Activated naive CD4-positive, alpha-beta T cell treated with anti-CD3 and anti-CD28 coated beads, Interleukin-2, amount 10 ng/mL, durations not matched to agents 7 days and 5 days (primary cell): Measurements from ENCODE around the gene ENPP3.

ENCODE experiments used
- CTCF ChIA-PET: fragments of 350-600 bp; sonication (Branson Sonifier 250); formaldehyde crosslinking; loops from one replicate; lab custom pipeline; 2021; ENCODE audit warnings: antibody characterized with exemption; lab: Charles Lee
- DNase-seq: peaks from one replicate; pipeline ENCODE4 v3.0.0-alpha.2; 2020
- H3K27ac Mint-ChIP-seq: one replicate; pipeline ENCODE4 v1.8.0; 2021; ENCODE audit warnings: mild to moderate bottlenecking, moderate library complexity, mixed read lengths
- H3K27me3 Mint-ChIP-seq: one replicate; pipeline ENCODE4 v1.8.0; 2021; ENCODE audit warnings: mild to moderate bottlenecking, mixed read lengths
- H3K36me3 Mint-ChIP-seq: one replicate; pipeline ENCODE4 v1.8.0; 2021; ENCODE audit warnings: mixed read lengths
- H3K4me1 Mint-ChIP-seq: one replicate; pipeline ENCODE4 v1.8.0; 2021; ENCODE audit warnings: mixed read lengths
- H3K4me3 Mint-ChIP-seq: one replicate; pipeline ENCODE4 v1.8.0; 2021; ENCODE audit warnings: mild to moderate bottlenecking, moderate library complexity, mixed read lengths
- H3K9me3 Mint-ChIP-seq: one replicate; pipeline ENCODE4 v1.8.0; 2021; ENCODE audit warnings: mixed read lengths

The ENPP3 gene

DNA sequence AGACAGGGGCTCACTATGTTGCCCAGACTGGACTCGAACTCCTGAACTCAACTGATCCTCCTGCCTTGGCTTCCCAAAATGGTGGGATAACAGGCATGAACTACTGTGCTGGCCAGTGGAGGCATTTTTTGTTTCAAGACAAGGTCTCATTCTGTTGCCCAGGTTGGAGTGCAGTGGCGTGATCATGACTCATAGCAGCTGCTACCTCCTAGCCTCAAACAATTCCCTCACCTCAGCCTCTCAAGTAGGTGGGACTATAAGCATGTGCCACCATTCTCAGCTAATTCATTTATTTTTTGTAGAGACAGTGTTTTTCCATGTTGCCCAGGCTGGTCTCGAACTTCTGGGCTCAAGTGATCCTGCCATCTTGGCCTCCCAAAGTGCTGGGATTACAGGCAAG, 17.2 kb downstream of the ENPP3 start:
- Mint-ChIP-seq H3K27ac (no peak overlapping the region), H3K27me3 (no peaks in the 10 kb centered on the region), H3K4me1 (no peaks in the 10 kb centered on the region), H3K9me3 (no peaks in the 10 kb centered on the region), H3K36me3 (no peaks in the 10 kb centered on the region), H3K4me3 (no peak overlapping the region)
- CTCF ChIA-PET, result no interaction called here
- no peak for DNase-seq

DNA sequence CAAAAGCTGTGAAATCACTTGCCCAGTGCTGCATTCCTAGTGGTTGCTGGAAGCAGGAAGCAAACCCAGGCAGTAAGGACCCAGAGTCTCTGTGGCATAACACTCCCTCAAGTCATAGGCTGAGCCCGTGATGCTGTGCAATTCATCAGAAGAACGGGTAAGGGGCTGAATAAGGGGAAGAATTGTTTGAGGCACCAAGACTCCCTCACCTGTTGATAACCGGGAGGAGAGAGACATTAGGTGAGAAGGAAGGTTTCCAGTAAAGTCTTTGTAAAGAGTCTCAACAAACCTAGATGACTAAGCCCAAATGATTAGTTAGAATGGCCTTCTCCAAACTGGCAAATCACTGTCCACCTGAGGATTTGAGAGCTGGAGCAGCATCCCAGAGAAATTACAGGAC, 18.3 kb downstream of the ENPP3 start:
- no peak overlapping the region for H3K27ac Mint-ChIP-seq
- no peaks in the 10 kb centered on the region for H3K27me3 Mint-ChIP-seq
- no peaks in the 10 kb centered on the region for H3K4me1 Mint-ChIP-seq
- H3K9me3 Mint-ChIP-seq, result no peaks in the 10 kb centered on the region
- no peaks in the 10 kb centered on the region for H3K36me3 Mint-ChIP-seq
- DNase-seq, result no peak
- CTCF ChIA-PET, result interaction anchor here (0.9 kb wide), 1 partner anchor 27 kb away, joined by 3 read pairs; no protein-coding TSS in a partner anchor
- no peak overlapping the region for H3K4me3 Mint-ChIP-seq

DNA sequence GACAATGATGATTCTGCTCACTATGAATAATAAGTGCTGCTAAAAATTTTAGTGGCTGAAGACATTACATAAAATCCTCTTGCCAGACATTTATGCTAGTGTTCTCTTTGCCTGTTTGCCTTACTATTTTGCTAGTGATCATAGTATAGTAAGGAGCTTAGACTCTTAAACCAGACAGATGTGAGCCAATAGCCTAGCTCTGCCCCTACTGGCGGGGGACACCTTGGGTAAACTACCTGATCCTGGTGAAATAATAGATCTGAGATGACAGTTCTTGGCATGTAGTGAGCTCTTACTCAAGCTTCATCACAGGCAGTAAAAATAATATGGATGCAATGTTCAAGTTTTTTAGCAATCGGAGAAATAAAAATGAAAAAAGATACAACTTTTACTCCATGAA, 18.8 kb downstream of the ENPP3 start:
- Mint-ChIP-seq H3K27ac (no peak overlapping the region), H3K4me1 (no peaks in the 10 kb centered on the region), H3K36me3 (no peaks in the 10 kb centered on the region), H3K9me3 (no peaks in the 10 kb centered on the region), H3K27me3 (no peaks in the 10 kb centered on the region), H3K4me3 (no peak overlapping the region)
- CTCF ChIA-PET, result interaction anchor here (0.9 kb wide), 1 partner anchor 27 kb away, joined by 3 read pairs; no protein-coding TSS in a partner anchor
- no peak for DNase-seq

DNA sequence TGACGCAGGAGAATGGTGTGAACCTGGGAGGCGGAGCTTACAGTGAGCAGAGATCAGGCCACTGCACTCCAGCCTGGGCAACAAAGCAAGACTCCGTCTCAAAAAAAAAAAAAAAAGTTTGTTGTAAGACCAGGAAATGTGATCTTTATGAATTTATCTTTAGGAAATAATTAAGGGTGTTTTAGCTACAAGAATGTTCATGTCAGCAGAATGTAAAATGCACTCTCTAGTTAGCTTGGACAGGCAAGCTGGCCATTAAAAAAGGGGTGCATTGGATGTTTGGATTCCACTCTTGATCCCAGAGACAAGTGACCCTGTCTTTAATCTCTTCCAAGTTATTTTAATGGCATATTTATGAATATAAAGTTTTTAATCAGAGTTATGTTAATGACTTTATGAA, 19.6 kb downstream of the ENPP3 start:
- CTCF ChIA-PET, result interaction anchor here (0.7 kb wide), 1 partner anchor 393 kb away, joined by 3 read pairs; no protein-coding TSS in a partner anchor
- no peaks in the 10 kb centered on the region for H3K9me3 Mint-ChIP-seq
- no peaks in the 10 kb centered on the region for H3K4me1 Mint-ChIP-seq
- no peak for DNase-seq
- H3K27ac Mint-ChIP-seq, result no peak overlapping the region
- no peaks in the 10 kb centered on the region for H3K36me3 Mint-ChIP-seq
- no peak overlapping the region for H3K4me3 Mint-ChIP-seq
- H3K27me3 Mint-ChIP-seq, result no peaks in the 10 kb centered on the region

DNA sequence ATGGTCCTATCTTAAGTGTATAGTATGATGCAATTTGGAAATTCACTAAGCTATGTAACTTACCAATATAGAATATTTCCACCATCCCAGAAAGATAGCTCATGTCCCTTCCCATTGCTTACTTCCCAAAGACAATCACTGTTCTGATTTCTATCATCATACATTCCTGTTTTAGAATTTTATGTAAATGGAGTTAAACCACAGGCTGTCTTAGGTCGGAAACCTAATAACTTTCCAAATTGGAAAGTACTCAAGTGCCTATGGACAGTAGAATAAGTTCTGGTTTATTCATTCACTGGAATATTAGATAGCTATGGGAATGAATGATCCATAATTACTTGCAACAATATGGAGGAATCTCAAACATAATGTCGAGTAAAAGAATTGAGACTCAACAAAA, 20.1 kb downstream of the ENPP3 start:
- H3K36me3 Mint-ChIP-seq, result no peaks in the 10 kb centered on the region
- H3K4me1 Mint-ChIP-seq, result no peaks in the 10 kb centered on the region
- no peak for DNase-seq
- no peaks in the 10 kb centered on the region for H3K27me3 Mint-ChIP-seq
- CTCF ChIA-PET, result interaction anchor here (0.7 kb wide), 1 partner anchor 393 kb away, joined by 3 read pairs; no protein-coding TSS in a partner anchor
- H3K27ac Mint-ChIP-seq, result no peak overlapping the region
- no peaks in the 10 kb centered on the region for H3K9me3 Mint-ChIP-seq
- no peak overlapping the region for H3K4me3 Mint-ChIP-seq

DNA sequence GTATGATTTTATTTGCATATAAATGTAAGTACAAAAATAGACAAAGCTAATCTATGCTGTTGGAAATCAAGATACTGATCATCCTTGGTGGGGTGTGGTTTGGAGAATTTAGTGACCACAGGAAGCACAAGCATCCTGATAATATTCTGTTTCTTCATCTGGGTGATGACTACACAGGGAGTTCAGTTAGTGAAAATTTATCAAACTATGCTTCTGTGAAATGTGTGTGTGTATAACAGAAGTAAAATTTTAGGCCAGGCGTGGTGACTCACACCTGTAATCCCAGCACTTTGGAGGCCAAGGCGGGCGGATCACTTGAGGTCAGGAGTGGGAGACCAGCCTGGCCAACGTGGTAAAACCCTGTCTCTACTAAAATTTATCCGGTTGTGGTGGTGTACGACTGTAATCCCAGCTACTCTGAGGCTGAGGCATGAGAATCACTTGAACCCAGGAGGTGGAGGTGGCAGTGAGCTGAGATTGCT, 20.6 kb downstream of the ENPP3 start:
- Mint-ChIP-seq H3K27me3 (no peaks in the 10 kb centered on the region), H3K27ac (no peak overlapping the region), H3K9me3 (no peaks in the 10 kb centered on the region), H3K4me1 (no peaks in the 10 kb centered on the region), H3K4me3 (no peak overlapping the region), H3K36me3 (no peaks in the 10 kb centered on the region)
- CTCF ChIA-PET, result no interaction called here
- DNase-seq, result no peak

DNA sequence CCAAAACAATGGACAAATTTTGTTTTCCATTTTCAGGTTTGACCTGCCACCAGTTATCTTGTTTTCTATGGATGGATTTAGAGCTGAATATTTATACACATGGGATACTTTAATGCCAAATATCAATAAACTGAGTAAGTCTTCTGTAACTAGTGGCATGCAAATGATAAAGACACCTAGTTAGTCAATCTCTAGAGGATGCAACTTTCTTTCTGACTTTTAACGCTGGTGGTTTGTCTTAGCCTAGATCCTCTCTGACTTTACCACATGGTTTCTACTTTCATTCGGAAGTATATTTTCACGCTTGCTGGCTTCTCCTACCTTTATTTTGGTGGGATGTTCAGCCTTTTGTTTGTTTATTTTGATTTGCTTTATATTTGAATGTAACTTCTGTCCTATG, 21.2 kb downstream of the ENPP3 start:
- H3K36me3 Mint-ChIP-seq, result no peaks in the 10 kb centered on the region
- no peaks in the 10 kb centered on the region for H3K9me3 Mint-ChIP-seq
- CTCF ChIA-PET, result no interaction called here
- no peaks in the 10 kb centered on the region for H3K27me3 Mint-ChIP-seq
- H3K27ac Mint-ChIP-seq, result no peak overlapping the region
- no peak overlapping the region for H3K4me3 Mint-ChIP-seq
- no peaks in the 10 kb centered on the region for H3K4me1 Mint-ChIP-seq
- DNase-seq, result no peak

DNA sequence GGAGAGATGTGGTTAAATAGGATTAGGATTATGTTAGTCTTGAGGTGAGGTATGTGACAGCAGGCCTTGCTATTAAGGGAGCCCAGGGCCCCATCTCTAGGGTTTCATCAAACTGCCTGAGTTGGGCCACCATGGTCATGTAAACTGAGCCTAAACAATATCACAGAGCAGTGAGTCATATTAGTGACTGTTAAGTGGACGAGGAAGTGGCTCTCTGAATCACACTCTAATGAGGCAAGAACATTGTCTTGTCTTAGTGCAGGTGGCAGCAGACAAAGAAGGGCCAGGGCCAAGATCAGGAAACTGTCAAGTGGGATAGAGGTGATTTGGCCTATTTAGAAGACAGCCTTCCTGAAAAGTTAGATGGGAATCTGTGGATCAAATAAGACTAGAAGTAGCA, 23.1 kb downstream of the ENPP3 start:
- Mint-ChIP-seq H3K27ac (no peak overlapping the region), H3K36me3 (no peaks in the 10 kb centered on the region), H3K4me1 (no peaks in the 10 kb centered on the region), H3K27me3 (no peaks in the 10 kb centered on the region), H3K9me3 (no peaks in the 10 kb centered on the region), H3K4me3 (no peak overlapping the region)
- no peak for DNase-seq
- CTCF ChIA-PET, result no interaction called here

DNA sequence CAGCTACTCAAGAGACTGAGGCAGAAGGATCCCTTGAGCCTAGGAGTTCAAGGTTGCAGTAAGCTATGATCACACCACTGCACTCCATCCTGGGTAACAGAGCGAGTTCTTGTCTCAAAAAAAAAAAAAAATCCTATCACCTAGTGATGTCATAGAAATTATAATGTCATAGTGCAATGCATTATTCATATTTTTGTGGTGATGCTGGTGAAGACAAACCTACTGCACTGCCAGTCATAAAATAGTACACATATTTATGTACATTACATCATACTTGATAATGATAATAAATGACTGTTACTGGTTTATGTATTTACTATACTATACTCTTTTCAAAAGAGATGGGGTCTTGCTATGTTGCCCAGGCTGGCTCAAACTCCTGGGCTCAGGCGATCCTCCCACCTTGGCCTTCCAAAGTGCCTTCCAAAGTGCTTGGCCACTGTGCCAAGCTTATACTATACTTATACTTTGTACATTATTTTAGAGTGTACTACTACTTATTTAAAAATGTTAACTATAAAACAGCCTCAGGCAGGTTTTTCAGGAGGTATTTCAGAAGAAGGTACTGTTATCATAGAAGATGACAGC, 26.6 kb downstream of the ENPP3 start:
- no peaks in the 10 kb centered on the region for H3K9me3 Mint-ChIP-seq
- no peak overlapping the region for H3K27ac Mint-ChIP-seq
- no peaks in the 10 kb centered on the region for H3K36me3 Mint-ChIP-seq
- H3K4me3 Mint-ChIP-seq, result no peak overlapping the region
- H3K27me3 Mint-ChIP-seq, result peaks cover 7% of the 10 kb centered on the region
- no peak for DNase-seq
- CTCF ChIA-PET, result no interaction called here
- no peaks in the 10 kb centered on the region for H3K4me1 Mint-ChIP-seq

DNA sequence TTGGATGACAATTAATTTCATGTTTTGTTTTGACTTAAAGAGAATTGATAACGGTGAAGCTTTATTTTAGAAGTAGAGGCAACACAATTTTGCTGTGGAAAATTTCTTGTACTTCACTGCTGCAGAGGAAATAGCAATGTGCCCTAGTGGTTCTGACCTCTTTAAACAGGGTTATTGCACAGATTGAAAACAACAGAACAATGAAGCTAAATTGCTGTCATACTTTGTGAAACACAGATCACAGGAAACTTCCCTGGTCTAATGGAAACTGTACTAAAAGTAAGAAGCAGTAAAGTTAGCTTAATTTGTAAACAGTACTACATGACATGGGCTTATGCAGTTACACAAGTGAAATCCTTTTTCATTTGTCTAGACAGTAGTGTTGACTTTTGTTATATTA, 32.8 kb downstream of the ENPP3 start:
- no peak overlapping the region for H3K4me3 Mint-ChIP-seq
- H3K9me3 Mint-ChIP-seq, result no peaks in the 10 kb centered on the region
- no peak overlapping the region for H3K27ac Mint-ChIP-seq
- no peak for DNase-seq
- no peaks in the 10 kb centered on the region for H3K4me1 Mint-ChIP-seq
- H3K36me3 Mint-ChIP-seq, result no peaks in the 10 kb centered on the region
- CTCF ChIA-PET, result interaction anchor here (1.0 kb wide), 1 partner anchor 26 kb away, joined by 5 read pairs; no protein-coding TSS in a partner anchor
- peaks cover 7% of the 10 kb centered on the region for H3K27me3 Mint-ChIP-seq

DNA sequence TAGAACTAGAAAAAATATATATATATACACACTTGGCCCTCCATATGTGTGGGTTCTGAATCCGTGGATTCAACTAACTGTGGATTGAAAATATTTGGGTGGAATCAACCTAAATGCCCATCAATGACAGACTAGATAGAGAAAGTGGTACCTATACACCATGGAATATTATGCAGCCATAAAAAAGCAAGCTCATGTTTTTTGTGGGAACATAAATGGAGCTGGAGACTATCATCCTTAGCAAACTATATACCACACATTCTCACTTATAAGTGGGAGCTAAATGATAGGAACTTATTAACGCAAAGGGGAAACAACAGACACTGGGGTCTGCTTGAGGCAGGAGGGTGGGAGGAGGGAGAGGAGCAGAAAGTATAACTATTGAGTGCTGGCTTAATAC, 36.1 kb downstream of the ENPP3 start:
- Mint-ChIP-seq H3K36me3 (no peaks in the 10 kb centered on the region), H3K27ac (no peak overlapping the region), H3K9me3 (no peaks in the 10 kb centered on the region), H3K4me3 (no peak overlapping the region), H3K4me1 (no peaks in the 10 kb centered on the region), H3K27me3 (no peaks in the 10 kb centered on the region)
- DNase-seq, result no peak
- CTCF ChIA-PET, result no interaction called here

DNA sequence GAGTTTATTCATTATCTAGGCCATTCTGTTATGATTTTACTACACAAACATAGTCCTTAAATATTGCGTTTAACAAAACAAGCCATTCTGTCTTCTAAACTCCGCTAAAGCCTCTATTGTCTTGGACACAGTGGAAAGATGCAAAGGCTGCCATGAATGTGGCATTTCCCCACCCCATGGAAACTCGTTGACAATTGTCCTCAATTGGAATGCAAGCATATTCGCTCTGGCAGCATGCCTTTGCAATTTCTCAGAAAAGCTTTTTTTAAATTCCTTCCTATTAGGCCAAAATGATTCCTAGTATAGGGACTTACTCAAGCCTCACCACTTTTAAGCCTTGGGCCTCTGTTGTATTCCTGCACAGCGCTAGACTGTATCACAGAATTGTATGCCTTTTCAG, 41.3 kb downstream of the ENPP3 start:
- DNase-seq, result no peak
- no peaks in the 10 kb centered on the region for H3K4me1 Mint-ChIP-seq
- H3K27ac Mint-ChIP-seq, result no peak overlapping the region
- no peaks in the 10 kb centered on the region for H3K27me3 Mint-ChIP-seq
- H3K4me3 Mint-ChIP-seq, result no peak overlapping the region
- no peaks in the 10 kb centered on the region for H3K9me3 Mint-ChIP-seq
- CTCF ChIA-PET, result no interaction called here
- H3K36me3 Mint-ChIP-seq, result no peaks in the 10 kb centered on the region

DNA sequence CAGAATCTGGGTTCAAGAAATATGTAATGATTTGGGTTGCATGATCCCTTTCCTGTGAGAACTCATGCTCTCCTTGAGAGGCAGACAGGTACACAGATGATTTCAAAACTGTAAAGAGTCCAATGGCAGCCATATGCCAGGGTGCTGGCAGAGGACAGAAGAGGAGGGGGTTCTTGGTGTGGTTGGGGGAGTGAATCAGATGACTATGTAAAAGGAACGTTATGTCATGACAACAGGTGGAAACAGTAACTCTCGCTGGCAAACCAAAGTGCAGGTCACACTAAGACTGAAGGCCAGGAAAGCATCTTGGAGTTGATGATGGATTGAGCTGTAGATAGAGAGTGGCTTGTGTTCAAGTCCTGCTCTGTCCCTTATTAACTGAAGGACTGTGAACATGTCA, 43.8 kb downstream of the ENPP3 start:
- DNase-seq, result no peak
- no peaks in the 10 kb centered on the region for H3K4me1 Mint-ChIP-seq
- H3K9me3 Mint-ChIP-seq, result no peaks in the 10 kb centered on the region
- CTCF ChIA-PET, result no interaction called here
- H3K27me3 Mint-ChIP-seq, result no peaks in the 10 kb centered on the region
- H3K36me3 Mint-ChIP-seq, result no peaks in the 10 kb centered on the region
- no peak overlapping the region for H3K4me3 Mint-ChIP-seq
- peak overlapping the region; percentile 43 for H3K27ac Mint-ChIP-seq

DNA sequence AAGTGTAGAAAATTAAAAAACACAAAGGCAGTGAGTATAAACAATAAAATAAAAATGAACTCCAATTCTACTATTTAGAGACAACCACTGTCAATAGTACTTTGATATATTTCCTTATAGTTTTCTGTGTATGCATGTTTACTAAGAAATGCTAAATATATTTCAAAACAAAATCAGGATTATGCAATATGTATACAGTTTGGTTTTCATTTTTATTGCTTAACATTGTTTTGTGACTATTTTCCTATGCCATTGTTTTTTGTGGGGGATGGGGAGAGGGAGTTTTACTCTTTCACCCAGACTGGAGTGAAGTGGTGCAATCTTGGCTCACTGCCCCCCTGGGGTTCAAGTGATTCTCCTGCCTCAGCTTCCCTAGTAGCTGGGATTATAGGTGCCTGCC, 44.5 kb downstream of the ENPP3 start:
- no peak for DNase-seq
- H3K27ac Mint-ChIP-seq, result no peak overlapping the region
- no peaks in the 10 kb centered on the region for H3K36me3 Mint-ChIP-seq
- CTCF ChIA-PET, result no interaction called here
- H3K4me1 Mint-ChIP-seq, result no peaks in the 10 kb centered on the region
- no peak overlapping the region for H3K4me3 Mint-ChIP-seq
- no peaks in the 10 kb centered on the region for H3K27me3 Mint-ChIP-seq
- H3K9me3 Mint-ChIP-seq, result no peaks in the 10 kb centered on the region

DNA sequence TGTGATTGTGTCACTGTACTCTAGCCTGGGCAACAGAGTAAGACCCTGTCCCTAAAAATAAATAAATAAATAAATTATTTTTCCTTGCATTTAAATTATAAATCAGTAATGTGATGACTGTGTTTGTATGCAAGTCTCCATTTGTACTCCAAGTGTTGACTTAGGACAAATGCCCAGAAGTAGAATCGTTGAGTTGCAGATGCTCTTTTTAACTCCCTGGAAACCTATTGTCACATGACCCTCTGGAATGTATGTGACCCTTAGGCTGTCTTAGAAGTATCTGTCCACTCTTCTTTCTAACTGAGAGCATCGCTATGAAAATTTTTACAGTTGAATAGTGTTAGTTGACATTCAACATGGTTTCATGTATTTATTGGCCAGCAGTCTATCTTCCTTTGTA, 45.3 kb downstream of the ENPP3 start:
- H3K27ac Mint-ChIP-seq, result no peak overlapping the region
- DNase-seq, result no peak
- no peaks in the 10 kb centered on the region for H3K27me3 Mint-ChIP-seq
- no peak overlapping the region for H3K4me3 Mint-ChIP-seq
- H3K36me3 Mint-ChIP-seq, result no peaks in the 10 kb centered on the region
- CTCF ChIA-PET, result no interaction called here
- no peaks in the 10 kb centered on the region for H3K4me1 Mint-ChIP-seq
- no peaks in the 10 kb centered on the region for H3K9me3 Mint-ChIP-seq
